Heart right ventricle (tissue), 16 donors: Measurements from ENCODE around the gene JPH2. TPM values are rescaled to one million over a fixed set of nuclear protein-coding genes. Genes with fewer than 3 reads are reported as not detected.

Experiments
- ATAC-seq, 8 donors: fragments of 200-7000 bp; cut with Tn5 transposase; one replicate each; pipeline ENCODE4 v1.9.1; 2020; ENCODE audit warnings: mild to moderate bottlenecking in 8 of 8, moderate library complexity in 8 of 8, moderate number of reproducible peaks in 1 of 8
- DNase-seq, 2 donors: peaks; one replicate each; pipeline ENCODE4 v3.0.0-alpha.2; 2020
- H3K27ac ChIP-seq, 10 donors: fragments of 200-600 bp; sonication (generic) in 2 of 10; one replicate each; pipeline versions ENCODE4 v1.5.0 to v1.8.0; 2020 to 2022; ENCODE audit warnings: mild to moderate bottlenecking in 3 of 10
- H3K27me3 ChIP-seq, 7 donors: fragments of 200-600 bp; one replicate each; pipeline ENCODE4 v1.8.0; 2021 to 2022; ENCODE audit warnings: mild to moderate bottlenecking in 2 of 7
- H3K36me3 ChIP-seq, 9 donors: fragments of 200-600 bp; sonication (generic) in 1 of 9; one replicate each; pipeline versions ENCODE4 v1.5.0 to v1.8.0; 2020 to 2022; ENCODE audit warnings: mild to moderate bottlenecking in 2 of 9
- H3K4me1 ChIP-seq, 9 donors: fragments of 200-600 bp; sonication (generic) in 1 of 9; one replicate each; pipeline versions ENCODE4 v1.5.0 to v1.8.0; 2020 to 2022; ENCODE audit warnings: mild to moderate bottlenecking in 4 of 9
- H3K4me3 ChIP-seq, 10 donors: fragments of 200-600 bp; sonication (generic) in 2 of 10; one replicate each; pipeline versions ENCODE4 v1.5.0 to v1.8.0; 2020 to 2022; ENCODE audit warnings: mild to moderate bottlenecking in 7 of 10, moderate library complexity in 2 of 10
- H3K9me3 ChIP-seq, 11 donors: fragments of 200-600 bp in 10 of 11; sonication (generic) in 2 of 11; one replicate each; pipeline versions ENCODE4 v1.5.0 to v1.8.0; 2013 to 2022; ENCODE audit warnings: mild to moderate bottlenecking in 2 of 11, control low read depth in 1 of 11, moderate library complexity in 1 of 11
- CTCF ChIP-seq, 9 donors: fragments of 200-600 bp; sonication (generic) in 2 of 9; IDR thresholded peaks; one replicate each; pipeline versions ENCODE4 v1.5.0 to v1.8.0; 2021 to 2022; ENCODE audit warnings: antibody characterized with exemption in 9 of 9, mild to moderate bottlenecking in 5 of 9, moderate library complexity in 1 of 9
- WGBS, 2 donors: extraction: QIAGEN DNeasy Blood & Tissue Kit; methylation state at CpG; one replicate each; pipeline ENCODE4 v1.1.7; 2013; ENCODE audit warnings: inconsistent platforms in 1 of 2; 5-methylcytosine and 5-hydroxymethylcytosine counted together
- intact Hi-C, 10 donors: fragments of 100-400 bp; cut with DNase I; formaldehyde crosslinking; loops; one replicate each; pipeline versions ENCODE4 v1.11.1 to v1.14.2; 2022
- long read RNA-seq, 3 donors: library from polyadenylated mRNA; unstranded; transcript quantifications; one replicate each; pipeline ENCODE4 v2.0.0, GENCODE V29; 2020 to 2021
- polyA plus RNA-seq, 2 donors: library from polyadenylated mRNA; stranded (reverse); fragments of 200-250 nt; gene quantifications; one replicate each; pipeline ENCODE4 v1.2.3, GENCODE V29; 2013
- total RNA-seq, 10 donors: library from RNA; stranded (reverse); fragmentation: NEBNext Ultra II Directional in 3 of 10; extraction: Animal tissue kit (Norgen Biotek cat#: 25700) in 3 of 10; gene quantifications; one replicate each; pipeline versions ENCODE4 v1.2.1 to v1.2.4, GENCODE V29; 2021 to 2023
- donor health status: Arrhythmogenic right ventricular cardiomyopathy.
- donor health status: ischemic (EF 13 %, LVEDD 7.1; RV severe dilation, severe dysfunction).
- donor health status: healthy with polysubstance abuse.
- donor health status: DM: no; HTN: yes; CAD: no.
- donor health status: DM: no; HTN: no; CAD: no.
- donor health status: ischemic (EF 25% LVEDD 6.9; RV normal size, moderate dysfunction).
- donor health status: ischemic (EF 25% LVEDD 5.7; RV mildly dilated, moderate dysfunction).
- donor health status: healthy.
- donor health status: DM: yes; HTN: yes; CAD: no.
- donor health status: Ischemic cardiomyopathy.
- donor health status: ischemic (EF 35%, LVEDD 5.7; RV mildly dilated, moderate dysfunction).
- donor health status: nonischemic (EF 11% LVEDD 7.7; RV severe dilation, severe dysfunction).
- donor health status: DM: yes; HTN: yes; CAD: no.
- donor health status: PGD.
- donor health status: ischemic (EF 29% LVEDD 5.4; RV normal size, mild dysfunction).
- donor health status: nonischemic (EF 23%, LVEDD 6.1; RV moderate dilation, normal function).

The JPH2 gene
- total RNA-seq: 100 to 1,000 TPM in 9 of 10 donors, 10 to 100 TPM in 1; 97.2 to 215 (median 152) TPM
- polyA plus RNA-seq: 10 to 100 TPM; 61.9 to 94.7 TPM
- long read RNA-seq, donor 1, full-length matches to known transcripts: 85 of 251 reads
- long read RNA-seq, donor 1, partial matches to known transcripts: 152 of 251 reads
- long read RNA-seq, donor 1, other reads (novel, unspliced or antisense): 14 of 251 reads
- long read RNA-seq, donor 2, full-length matches to known transcripts: 62 of 288 reads
- long read RNA-seq, donor 2, partial matches to known transcripts: 116 of 288 reads
- long read RNA-seq, donor 2, other reads (novel, unspliced or antisense): 110 of 288 reads
- long read RNA-seq, donor 3, full-length matches to known transcripts: 17 of 178 reads
- long read RNA-seq, donor 3, partial matches to known transcripts: 73 of 178 reads
- long read RNA-seq, donor 3, other reads (novel, unspliced or antisense): 88 of 178 reads

- no peaks in the 10 kb centered on the region for H3K36me3 ChIP-seq
- TF ChIP-seq CTCF (IDR thresholded peaks at IDR 0.05): no peak
- peak within 1 kb of the TSS; percentile 79 to 98 (median 93) for H3K27ac ChIP-seq
- peak within 1 kb of the TSS; percentile 20 to 73 (median 60) for H3K4me3 ChIP-seq
- intact Hi-C loops: loop anchor here in 7 of 10 donors (1.0 to 10.0 kb wide), 7 partner anchors 35 to 432 kb away; no protein-coding TSS in a partner anchor
- H3K27me3 ChIP-seq: peaks cover 0 to 32% (median 0%) of the 10 kb centered on the region in 7 donors
- 0 to 1% methylated on average over 24 of the region's 24 CpGs for WGBS, 2 donors
- DNase-seq: peak; percentile 71 to 84
- peaks cover 6 to 52% (median 21%) of the 10 kb centered on the region in 9 donors for H3K4me1 ChIP-seq
- peak; percentile 72 to 92 (median 89) for ATAC-seq
- H3K9me3 ChIP-seq: no peaks in the 10 kb centered on the region
These were observed at the start of gene JPH2 for GRCh38 chr20:44187054-44187771. Gene JPH2 (minus strand): TSS chr20:44187188. CDS start chr20:44186705, 483 bp downstream.

- Histone ChIP-seq H3K27me3 (no peaks in the 10 kb centered on the region), H3K4me1 (no peaks in the 10 kb centered on the region), H3K9me3 (peaks cover 0 to 6% (median 0%) of the 10 kb centered on the region in 11 donors), H3K36me3 (no peaks in the 10 kb centered on the region), H3K27ac (no peak overlapping the region), H3K4me3 (no peak overlapping the region)
- intact Hi-C loops: no loop called here
- no peak for DNase-seq
- TF ChIP-seq CTCF (IDR thresholded peaks at IDR 0.05): no peak
- 99 to 100% methylated on average over 2 of the region's 2 CpGs for WGBS, 2 donors
- ATAC-seq: no peak
These were observed 48.7 kb upstream of the JPH2 start for GRCh38 chr20:44235702-44236101.

GRCh38 chr20:44234566-44235317 is 47.8 kb upstream of the JPH2 start:
- no peaks in the 10 kb centered on the region for H3K4me1 ChIP-seq
- DNase-seq: no peak
- ATAC-seq: no peak
- no peaks in the 10 kb centered on the region for H3K27me3 ChIP-seq
- WGBS, 2 donors: 92 to 93% methylated on average over 14 of the region's 14 CpGs
- no peak overlapping the region for H3K4me3 ChIP-seq
- no peak for TF ChIP-seq CTCF (IDR thresholded peaks at IDR 0.05)
- no peaks in the 10 kb centered on the region for H3K36me3 ChIP-seq
- intact Hi-C loops: no loop called here
- H3K9me3 ChIP-seq: peaks cover 0 to 6% (median 0%) of the 10 kb centered on the region in 11 donors
- H3K27ac ChIP-seq: no peak overlapping the region
